DMS79 (cell line): ENCODE data around the gene MDM4.

Experiments used
- DNase-seq: peaks from one replicate; lab custom pipeline; 2025; lab: John Stamatoyannopoulos, UW

The MDM4 gene

DNA sequence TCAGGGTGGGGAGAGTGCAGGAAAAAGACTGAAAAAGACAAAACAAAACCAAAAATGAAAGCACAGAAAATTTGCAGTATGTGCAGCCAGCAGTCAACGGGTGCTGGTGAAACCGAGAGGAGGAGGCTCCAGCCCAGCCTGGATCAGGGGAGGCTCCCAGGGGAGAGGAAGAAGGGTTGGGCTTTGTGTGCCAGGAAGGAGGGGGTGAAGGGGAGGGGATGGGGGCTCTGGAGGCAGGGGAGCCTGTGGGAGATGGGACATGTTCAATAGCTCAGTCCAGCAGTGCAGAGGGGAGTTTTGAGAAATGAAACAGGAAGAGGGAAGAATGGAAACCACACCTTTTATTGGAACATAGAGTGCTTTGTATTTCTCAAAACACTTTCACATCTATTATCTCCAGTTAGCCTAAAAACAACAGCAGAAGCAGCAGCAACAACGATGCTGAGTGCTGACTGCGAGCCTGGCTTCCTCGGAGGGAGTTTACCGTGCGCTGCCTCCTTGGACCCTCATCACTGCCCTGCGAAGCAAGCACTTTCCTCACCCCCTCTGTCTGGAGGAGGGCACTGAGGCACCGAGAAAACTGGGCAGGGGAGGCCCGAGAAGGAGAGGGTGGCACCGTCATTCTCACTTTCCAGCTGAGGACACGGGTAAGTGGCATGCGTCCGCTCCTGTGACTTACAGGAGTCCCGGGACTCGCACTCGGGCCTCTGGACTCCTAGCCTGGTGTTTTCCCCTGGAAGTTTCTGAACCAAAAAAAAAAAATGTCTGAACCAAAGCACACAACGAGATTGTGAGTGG lies 62.9 kb downstream of the MDM4 start:
- peak; percentile 34 for DNase-seq

DNA sequence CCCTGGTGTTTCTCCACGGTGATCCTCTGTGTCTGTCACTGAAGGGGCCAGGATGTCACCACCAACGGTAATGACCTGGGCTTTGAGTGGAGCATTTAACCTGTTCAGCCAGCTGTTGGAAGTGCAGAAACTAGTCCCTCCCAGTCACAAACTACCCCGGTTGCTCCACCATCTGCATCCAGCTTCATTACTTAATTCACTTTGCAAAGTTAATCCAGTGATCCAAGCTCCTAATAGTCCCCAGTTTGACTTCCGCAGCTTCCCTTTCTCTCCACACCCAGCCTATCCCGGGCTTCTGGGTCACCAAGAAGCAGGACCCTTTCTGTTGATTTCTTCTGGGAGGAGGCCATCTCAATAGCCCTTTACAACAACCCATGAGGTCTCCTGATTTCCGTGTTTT lies 63.5 kb downstream of the MDM4 start:
- no peak for DNase-seq

DNA sequence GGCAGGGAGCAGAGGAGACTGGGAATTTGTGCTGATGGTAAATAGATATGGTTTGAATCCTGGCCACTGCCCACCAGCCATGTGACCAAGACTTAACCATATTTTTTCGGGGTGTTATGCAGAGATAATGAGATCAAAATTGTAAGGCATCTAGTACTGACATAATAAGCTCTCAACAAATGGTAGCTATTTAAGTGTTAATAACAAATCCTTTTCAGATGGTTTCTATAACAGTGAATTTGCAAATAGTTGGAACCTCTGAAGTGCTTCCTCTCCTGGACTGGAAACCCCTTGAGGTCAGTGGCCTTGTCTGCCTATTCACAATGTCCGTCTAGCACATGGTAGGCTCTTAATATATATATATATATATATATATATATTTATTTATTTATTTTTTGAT lies 64.7 kb downstream of the MDM4 start:
- DNase-seq = no peak

DNA sequence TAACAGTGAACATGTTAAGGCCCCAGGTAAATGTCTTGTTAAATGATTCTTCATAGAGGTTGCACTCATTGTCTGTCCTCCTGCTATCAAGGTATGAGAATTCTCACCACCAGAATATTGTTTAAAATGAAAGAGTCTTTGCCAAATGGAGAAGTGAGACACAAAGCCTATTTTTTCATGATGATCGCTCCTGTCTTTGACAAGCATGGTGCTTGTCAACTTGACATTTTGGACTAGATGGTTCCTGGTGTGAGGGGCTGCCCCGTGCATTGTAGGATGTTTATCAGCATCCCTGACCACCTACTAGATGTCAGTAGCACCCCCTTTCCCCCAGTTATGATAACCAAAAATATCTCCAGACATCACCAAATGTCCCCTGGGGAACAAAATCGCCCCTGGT lies 65.6 kb downstream of the MDM4 start:
- DNase-seq = no peak

GRCh38 chr1:204583909-204584632 lies 67.9 kb downstream of the MDM4 start:
- peak; percentile 61 for DNase-seq

- DNase-seq = no peak
Observed at GRCh38 chr1:204584699-204585372, 68.6 kb downstream of the MDM4 start.

GRCh38 chr1:204587621-204588020 lies 71.4 kb downstream of the MDM4 start:
- DNase-seq = no peak

GRCh38 chr1:204588826-204589225 lies 72.6 kb downstream of the MDM4 start:
- no peak for DNase-seq

DNA sequence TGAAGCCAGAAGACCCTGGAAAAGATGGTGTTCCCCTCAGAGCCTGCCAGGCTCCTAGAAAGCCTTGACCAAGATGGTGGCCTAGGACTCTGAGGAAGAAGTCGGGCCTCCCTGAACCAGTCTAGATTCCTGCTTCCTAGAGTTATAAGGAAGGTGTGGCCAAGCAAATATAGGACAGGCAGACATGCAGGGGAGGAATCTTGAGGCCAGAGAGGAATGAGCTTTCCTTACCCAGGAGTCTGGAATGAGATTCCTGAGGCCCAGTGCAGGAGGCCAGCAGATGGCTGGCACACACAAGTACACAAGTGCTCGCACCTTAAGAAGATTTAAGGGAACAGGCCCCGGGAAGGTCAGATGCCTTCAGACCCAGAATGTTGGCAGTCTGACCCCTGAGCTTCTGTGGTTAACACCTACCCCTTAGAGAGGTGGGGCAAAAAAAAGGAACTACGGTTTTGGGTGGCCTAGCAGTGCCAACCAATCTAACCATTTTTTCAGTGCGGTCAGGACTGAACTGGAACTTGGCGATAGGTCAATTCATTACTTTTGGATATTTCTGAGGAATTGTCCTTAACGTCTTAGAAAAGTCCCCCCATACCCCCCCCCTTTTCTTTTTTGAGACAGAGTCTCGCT lies 73.3 kb downstream of the MDM4 start:
- DNase-seq = no peak

DNA sequence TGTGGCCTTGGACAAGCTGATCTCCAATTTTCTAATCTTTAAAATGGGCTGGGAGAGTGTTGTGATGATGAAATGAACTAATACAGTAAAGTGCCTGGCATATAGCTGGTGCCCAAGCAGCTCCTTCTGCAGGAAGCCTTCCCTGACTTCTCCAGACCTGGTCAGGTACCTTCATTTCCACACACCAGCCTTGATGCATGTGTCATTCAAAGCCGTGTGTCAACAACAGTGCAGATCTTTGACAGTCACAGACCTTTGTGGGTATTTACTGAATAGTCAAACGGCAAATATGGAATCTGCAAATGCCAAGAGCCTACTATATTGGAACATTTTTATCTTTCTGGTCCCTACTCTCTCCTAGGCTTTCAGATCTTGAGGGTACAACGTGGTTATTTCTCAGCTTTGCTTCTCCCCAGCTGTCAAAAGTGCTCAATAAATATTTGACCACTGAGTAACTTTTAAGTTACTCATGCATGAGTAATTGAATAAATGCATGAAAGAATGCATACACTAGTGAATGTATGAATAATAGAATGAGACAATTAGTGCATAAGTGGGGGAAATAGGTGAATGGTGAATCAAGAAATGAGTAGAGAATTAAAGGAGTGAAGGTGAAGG lies 75.4 kb downstream of the MDM4 start:
- DNase-seq = no peak

GRCh38 chr1:204592246-204592948 lies 76.2 kb downstream of the MDM4 start:
- DNase-seq = no peak

GRCh38 chr1:204598319-204598969 lies 82.2 kb downstream of the MDM4 start:
- DNase-seq = no peak

DNA sequence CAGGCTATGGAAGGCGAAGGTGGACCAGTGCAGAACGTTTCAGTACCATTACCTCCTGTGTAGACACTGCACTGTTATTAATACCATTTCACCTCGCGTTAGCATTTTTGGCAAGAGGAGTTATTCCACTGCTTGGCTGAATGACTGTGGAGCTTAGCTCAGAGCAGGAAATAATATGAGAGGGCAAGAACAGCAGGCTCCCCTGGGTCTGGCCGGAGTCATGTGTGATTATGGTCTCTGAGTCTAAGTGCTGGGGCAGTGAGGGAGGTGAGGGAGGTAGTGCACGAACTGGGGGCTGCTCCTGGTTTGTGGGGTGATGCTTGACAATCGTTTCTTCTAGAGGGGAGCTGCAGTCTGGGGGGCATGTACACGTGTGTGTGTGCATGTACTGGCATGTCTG lies 82.9 kb downstream of the MDM4 start:
- DNase-seq = no peak

DNA sequence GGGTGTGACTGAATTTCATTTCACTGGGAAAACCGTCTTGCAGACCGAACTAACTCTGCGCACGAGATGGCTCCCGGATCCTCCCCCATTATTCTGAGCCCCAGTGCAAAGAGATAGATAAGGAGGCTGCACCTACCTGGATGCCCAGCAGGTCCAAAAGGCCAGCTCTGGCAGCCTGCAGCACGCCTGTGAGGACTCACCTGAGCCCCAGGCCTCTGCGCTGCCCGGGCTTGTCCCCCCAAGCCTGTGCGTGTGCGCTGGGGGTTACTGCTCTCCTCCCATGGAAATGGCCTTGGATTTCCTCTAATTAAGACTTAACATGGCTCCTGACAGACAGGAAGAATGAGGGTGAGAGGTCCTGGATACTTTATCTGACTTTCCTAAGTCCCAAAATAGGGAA lies 83.4 kb downstream of the MDM4 start:
- no peak for DNase-seq

GRCh38 chr1:204600203-204600602 lies 84.0 kb downstream of the MDM4 start:
- no peak for DNase-seq

DNA sequence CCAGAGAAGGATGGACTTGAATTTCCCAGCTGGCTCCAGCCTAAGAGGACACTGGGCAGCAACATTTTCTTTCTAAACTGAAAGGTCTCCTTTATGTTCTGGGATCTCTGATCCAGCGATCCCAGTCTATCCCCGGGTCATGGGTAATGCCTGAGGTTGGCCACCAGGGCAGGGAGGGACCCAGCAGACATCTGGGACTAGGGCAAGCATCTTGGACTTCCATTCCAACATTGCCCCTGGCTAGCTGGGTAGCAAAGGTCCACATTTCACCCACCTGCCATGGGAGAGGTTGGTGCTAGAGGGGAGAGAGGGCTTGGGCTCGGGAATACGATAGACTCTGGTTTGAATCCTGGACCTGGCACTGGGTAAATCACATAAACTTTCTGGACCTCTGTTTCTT lies 84.8 kb downstream of the MDM4 start:
- DNase-seq = no peak

- DNase-seq = no peak
Observed at GRCh38 chr1:204602111-204602579, 85.9 kb downstream of the MDM4 start.

DNA sequence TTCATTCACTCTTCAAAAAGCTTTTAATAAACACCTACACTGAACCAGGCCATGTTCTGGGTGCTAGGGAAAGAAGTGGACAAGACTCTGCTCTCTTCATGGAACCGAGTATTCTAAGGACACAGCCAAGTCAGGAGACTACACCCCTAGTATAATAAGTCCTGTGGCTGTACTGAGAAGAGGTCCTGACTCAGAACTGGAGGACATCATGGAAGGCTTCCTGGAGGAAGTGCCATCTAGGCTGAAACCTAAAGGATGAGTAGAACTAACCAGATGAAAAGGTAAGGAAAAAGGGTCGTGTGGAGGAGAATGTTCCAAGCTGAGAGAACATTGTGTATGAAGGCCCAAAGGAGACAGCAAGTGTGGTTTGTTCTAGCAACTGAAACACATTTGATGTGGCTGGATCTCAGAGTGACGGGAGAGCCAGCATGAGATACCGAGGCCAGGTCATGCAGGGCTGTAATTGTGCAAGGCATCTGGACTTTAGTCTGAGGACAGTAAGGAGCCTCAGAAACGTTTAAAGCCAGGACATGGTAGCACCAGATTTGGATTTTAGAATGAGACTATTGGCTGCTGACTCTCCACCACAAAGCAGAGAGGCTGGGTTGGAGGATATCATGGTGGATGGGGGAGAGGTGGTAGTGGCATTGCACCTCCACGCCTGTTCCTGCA lies 86.8 kb downstream of the MDM4 start:
- no peak for DNase-seq

DNA sequence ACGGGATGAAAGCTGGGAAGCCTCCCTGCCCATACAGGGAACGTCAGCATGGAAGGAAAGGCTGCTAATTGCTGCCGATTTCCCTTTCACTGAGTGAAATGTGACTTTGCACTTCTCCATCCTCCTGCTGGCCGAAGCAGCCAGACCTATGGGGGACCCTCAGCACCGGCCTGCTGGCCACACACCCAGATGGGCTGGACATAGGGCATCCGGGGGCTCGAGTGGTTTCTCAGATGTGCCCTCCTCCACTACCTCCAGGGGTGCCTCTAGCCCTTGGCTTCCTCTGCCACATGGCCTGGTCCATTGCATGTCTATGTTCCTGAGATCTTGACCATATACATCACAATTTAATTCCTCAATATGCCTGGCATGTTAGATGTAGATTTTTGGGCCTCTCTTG lies 89.6 kb downstream of the MDM4 start:
- DNase-seq = no peak
